ENCODE results near the gene PDGFD.

The PDGFD gene

DNA sequence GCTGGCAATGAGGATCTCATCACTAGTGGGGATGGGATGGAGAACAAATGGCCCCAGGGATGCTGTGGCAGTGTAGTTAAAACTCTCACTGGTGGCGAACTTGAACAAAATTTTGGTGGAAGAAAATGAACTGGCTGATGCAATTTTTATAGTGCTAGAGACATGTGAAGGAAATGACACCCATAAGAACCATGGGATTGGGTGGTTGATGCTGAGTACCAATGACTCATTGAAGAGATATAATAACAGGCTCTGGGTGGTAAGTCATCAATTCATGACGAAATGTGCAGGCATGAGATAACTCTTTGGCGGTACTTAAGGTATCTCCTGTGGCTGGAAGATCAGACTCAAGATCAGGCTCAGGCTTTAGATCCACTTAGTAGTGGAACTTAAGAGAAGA lies 300.4 kb downstream of the PDGFD start:
- TF ChIP-seq, protein P1, sequence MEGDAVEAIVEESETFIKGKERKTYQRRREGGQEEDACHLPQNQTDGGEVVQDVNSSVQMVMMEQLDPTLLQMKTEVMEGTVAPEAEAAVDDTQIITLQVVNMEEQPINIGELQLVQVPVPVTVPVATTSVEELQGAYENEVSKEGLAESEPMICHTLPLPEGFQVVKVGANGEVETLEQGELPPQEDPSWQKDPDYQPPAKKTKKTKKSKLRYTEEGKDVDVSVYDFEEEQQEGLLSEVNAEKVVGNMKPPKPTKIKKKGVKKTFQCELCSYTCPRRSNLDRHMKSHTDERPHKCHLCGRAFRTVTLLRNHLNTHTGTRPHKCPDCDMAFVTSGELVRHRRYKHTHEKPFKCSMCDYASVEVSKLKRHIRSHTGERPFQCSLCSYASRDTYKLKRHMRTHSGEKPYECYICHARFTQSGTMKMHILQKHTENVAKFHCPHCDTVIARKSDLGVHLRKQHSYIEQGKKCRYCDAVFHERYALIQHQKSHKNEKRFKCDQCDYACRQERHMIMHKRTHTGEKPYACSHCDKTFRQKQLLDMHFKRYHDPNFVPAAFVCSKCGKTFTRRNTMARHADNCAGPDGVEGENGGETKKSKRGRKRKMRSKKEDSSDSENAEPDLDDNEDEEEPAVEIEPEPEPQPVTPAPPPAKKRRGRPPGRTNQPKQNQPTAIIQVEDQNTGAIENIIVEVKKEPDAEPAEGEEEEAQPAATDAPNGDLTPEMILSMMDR (IDR thresholded peaks at IDR 0.05; ENCODE audit: low read depth, low read length) = no peak
- H3K4me3 ChIP-seq (replicated peaks in 1 of 2; ENCODE audit: low read depth in 2 of 2, low read length in 2 of 2) = no peak overlapping the region
- peak; percentile 31 to 69 for DNase-seq (ENCODE audit: low read depth in 2 of 2)

- no peak for DNase-seq (ENCODE audit: low read depth in 2 of 2)
- no peak overlapping the region for H3K4me3 ChIP-seq (replicated peaks in 1 of 2; ENCODE audit: low read depth in 2 of 2, low read length in 2 of 2)
- TF ChIP-seq, protein P1 (IDR thresholded peaks at IDR 0.05; ENCODE audit: low read depth, low read length) = no peak
Observed at GRCh38 chr11:103862802-103863174, 301.2 kb downstream of the PDGFD start.

GRCh38 chr11:103862094-103862801 lies 301.7 kb downstream of the PDGFD start:
- DNase-seq (ENCODE audit: low read depth in 2 of 2) = no peak
- TF ChIP-seq, protein P1 (IDR thresholded peaks at IDR 0.05; ENCODE audit: low read depth, low read length) = no peak
- no peak overlapping the region for H3K4me3 ChIP-seq (replicated peaks in 1 of 2; ENCODE audit: low read depth in 2 of 2, low read length in 2 of 2)

Data from cardiac fibroblast (primary cell).